ENCODE measurements around the gene PAX8. TPM values are rescaled to one million over a fixed set of nuclear protein-coding genes. Genes with fewer than 3 reads are reported as not detected.

PAX8 gene
- total RNA-seq, 1 donor from 2014 or later, result 0.44 TPM

DNA sequence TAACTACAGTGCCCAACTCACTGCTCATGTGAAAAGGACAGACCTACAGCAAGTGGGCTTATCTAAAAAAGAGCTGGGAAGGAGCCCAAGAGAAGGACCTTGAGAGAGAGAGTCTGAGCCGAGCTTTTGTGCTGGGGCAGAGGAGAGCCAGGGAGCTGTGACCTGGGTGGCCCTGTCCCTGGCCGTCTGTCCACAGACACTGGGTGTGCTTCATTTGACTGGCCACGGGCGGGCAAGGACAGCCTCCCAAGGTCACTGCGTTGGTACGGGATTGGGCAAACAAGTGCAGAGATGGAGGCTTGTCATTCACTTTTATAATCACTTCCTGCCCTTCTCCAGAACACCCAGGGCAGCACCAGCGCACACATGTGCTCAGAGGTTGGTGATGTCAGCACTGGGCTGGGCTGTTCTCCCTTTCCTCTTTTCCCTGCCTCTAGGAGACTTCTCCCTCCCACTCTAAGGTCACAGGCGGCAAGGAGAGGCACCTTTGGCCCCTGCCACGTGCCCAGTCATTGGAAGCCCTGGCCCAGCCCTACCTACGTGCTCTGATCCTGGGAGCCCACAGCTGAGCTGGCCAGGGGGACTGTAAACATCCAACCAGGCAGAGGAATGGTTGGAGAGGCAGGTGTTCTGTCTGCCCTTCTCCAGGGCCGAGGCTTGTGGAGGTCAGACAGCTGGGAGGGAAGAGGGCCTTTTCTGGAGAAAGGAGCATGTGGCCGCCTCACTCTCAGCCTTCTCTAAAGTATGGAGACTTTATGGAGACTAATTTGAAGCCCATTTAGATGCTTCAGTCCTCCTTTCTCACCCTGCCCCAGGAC, 111.4 kb downstream of the PAX8 start:
- intact Hi-C loops (cut with micrococcal nuclease), result no loop called here
- no peak for DNase-seq
- TF ChIP-seq, protein P1, sequence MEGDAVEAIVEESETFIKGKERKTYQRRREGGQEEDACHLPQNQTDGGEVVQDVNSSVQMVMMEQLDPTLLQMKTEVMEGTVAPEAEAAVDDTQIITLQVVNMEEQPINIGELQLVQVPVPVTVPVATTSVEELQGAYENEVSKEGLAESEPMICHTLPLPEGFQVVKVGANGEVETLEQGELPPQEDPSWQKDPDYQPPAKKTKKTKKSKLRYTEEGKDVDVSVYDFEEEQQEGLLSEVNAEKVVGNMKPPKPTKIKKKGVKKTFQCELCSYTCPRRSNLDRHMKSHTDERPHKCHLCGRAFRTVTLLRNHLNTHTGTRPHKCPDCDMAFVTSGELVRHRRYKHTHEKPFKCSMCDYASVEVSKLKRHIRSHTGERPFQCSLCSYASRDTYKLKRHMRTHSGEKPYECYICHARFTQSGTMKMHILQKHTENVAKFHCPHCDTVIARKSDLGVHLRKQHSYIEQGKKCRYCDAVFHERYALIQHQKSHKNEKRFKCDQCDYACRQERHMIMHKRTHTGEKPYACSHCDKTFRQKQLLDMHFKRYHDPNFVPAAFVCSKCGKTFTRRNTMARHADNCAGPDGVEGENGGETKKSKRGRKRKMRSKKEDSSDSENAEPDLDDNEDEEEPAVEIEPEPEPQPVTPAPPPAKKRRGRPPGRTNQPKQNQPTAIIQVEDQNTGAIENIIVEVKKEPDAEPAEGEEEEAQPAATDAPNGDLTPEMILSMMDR (IDR thresholded peaks at IDR 0.05; ENCODE audit: borderline replicate concordance), result no peak
- Histone ChIP-seq H3K4me3 (no peak overlapping the region), H3K4me1 (peaks cover 8% of the 10 kb centered on the region), H3K27me3 (ENCODE audit: low read depth) (peaks cover 4% of the 10 kb centered on the region), H3K36me3 (no peaks in the 10 kb centered on the region), H3K9me3 (replicated peaks) (no peaks in the 10 kb centered on the region), H3K27ac (replicated peaks) (no peak overlapping the region)

DNA sequence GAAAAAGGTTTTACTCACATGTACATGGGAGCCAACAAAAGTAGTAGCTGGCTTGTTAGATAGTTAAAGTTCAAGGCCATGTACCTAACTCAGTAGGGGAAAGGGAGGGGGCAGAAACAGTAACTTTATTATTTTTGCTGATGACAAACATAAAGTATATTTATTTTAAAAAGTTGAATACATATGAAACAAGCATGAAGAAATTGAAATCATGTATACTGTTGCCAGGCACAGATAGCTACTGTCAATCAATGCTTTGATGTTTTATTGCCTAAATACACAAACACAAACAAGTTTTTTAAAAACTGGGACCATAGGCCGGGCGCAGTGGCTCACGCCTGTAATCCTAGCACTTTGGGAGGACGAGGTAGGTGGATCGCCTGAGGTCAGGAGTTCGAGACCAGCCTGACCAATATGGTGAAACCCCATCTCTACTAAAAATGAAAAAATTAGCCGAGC, 112.5 kb downstream of the PAX8 start:
- Histone ChIP-seq H3K4me3 (no peak overlapping the region), H3K4me1 (peaks cover 8% of the 10 kb centered on the region), H3K27ac (replicated peaks) (no peak overlapping the region), H3K27me3 (ENCODE audit: low read depth) (peaks cover 4% of the 10 kb centered on the region), H3K9me3 (replicated peaks) (no peaks in the 10 kb centered on the region), H3K36me3 (no peaks in the 10 kb centered on the region)
- DNase-seq, result no peak
- intact Hi-C loops (cut with micrococcal nuclease), result no loop called here
- TF ChIP-seq, protein P1 (IDR thresholded peaks at IDR 0.05; ENCODE audit: borderline replicate concordance), result no peak

Other genes with a start within 250 kb of the PAX8 start
- gene IL36B, start 226.1 kb downstream of the PAX8 start, total RNA-seq, result not detected
- not detected for gene IL36RN, start 219.7 kb downstream of the PAX8 start, total RNA-seq
- gene IL1F10, start 211.0 kb downstream of the PAX8 start, total RNA-seq, result not detected
- 0.33 TPM for gene IL1RN, start 151.3 kb downstream of the PAX8 start, total RNA-seq
- gene PSD4, start 105.0 kb downstream of the PAX8 start, total RNA-seq, result 2.2 TPM
- gene ZNG1B, start 158.8 kb upstream of the PAX8 start, total RNA-seq, result 34.0 TPM
- 0.11 TPM for gene FOXD4L1, start 219.7 kb upstream of the PAX8 start, total RNA-seq